ENCODE results near the gene E4F1. TPM values are rescaled to one million over a fixed set of nuclear protein-coding genes. Genes with fewer than 3 reads are reported as not detected.

E4F1 gene
- total RNA-seq, 6 experiments from 2014 or later, result 8.9 to 11.3 (median 10.4) TPM

DNA sequence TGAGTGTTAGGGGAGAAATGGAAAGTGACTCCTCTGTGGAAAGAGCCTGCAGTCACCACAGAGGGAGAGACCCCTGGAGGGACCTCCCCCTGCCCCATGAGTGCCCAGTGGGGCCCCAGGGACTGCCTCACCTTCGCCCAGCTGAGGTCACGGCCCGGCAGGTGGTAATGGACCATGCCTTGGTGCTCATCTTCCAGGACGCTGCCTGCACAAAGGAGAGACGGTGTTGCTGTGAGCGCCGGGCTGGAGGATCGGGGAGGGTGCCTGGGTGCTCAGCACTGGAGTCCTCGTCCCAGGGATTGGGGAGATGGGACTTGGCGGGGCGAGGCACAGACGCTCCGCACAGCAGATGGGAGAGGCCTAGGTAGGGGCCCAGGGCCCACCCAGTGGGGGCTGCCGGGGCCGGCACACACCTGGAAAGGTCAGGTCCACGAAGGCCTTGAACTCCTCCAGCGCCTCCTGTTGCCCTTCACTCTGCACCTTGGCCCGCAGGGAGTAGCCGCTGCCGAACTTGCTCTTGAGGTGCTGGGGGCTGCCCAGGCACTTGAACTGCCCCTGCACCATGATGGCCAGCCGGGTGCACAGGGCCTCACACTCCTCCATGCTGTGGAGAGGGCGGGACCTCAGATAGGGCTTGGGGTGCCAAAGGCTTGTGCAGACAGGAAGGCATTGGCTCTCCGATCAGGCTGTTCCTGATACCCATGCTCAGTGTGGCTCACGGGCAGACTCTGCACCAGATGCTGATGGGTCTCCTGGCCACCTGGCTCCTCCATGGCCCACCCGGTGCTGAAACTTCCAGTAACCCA, 54.3 kb downstream of the E4F1 start:
- Histone ChIP-seq H3K9me3 (no peaks in the 10 kb centered on the region), H3K4me1 (no peaks in the 10 kb centered on the region), H3K4me3 (no peak overlapping the region), H3K27ac (no peak overlapping the region), H3K36me3 (no peaks in the 10 kb centered on the region), H3K27me3 (no peaks in the 10 kb centered on the region)
- ATAC-seq (peak in 1 of 4 donors; percentile 8), DNase-seq (no peak)
- WGBS (ENCODE audit: insufficient coverage, low coverage, low lambda C conversion rate, missing lambda C conversion rate), result 90% methylated on average over 2 of the region's 25 CpGs
- no peak for TF ChIP-seq POLR2A (IDR thresholded peaks at IDR 0.05)
- TF ChIP-seq, protein P1, sequence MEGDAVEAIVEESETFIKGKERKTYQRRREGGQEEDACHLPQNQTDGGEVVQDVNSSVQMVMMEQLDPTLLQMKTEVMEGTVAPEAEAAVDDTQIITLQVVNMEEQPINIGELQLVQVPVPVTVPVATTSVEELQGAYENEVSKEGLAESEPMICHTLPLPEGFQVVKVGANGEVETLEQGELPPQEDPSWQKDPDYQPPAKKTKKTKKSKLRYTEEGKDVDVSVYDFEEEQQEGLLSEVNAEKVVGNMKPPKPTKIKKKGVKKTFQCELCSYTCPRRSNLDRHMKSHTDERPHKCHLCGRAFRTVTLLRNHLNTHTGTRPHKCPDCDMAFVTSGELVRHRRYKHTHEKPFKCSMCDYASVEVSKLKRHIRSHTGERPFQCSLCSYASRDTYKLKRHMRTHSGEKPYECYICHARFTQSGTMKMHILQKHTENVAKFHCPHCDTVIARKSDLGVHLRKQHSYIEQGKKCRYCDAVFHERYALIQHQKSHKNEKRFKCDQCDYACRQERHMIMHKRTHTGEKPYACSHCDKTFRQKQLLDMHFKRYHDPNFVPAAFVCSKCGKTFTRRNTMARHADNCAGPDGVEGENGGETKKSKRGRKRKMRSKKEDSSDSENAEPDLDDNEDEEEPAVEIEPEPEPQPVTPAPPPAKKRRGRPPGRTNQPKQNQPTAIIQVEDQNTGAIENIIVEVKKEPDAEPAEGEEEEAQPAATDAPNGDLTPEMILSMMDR (IDR thresholded peaks at IDR 0.05), result no peak
- intact Hi-C loops (cut with DNase I), result no loop called here

DNA sequence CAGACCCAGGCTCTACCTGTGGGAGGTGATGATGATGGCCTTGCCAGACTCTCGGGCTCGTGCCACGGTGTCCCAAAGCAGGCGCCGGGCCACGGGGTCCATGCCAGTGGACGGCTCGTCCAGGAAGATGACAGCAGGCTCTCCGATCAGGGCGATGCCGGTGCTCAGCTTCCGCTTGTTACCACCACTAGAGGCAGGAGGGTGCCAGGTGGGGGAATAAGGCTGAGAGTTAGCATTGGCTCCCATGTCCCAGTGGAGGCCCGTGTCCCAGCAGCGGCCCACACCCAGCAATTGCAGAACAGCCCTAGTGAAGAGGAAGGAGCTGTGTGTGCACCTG, 54.8 kb downstream of the E4F1 start:
- no peaks in the 10 kb centered on the region for H3K4me1 ChIP-seq
- intact Hi-C loops (cut with DNase I), result no loop called here
- no peak overlapping the region for H3K27ac ChIP-seq
- 60% methylated on average over 3 of the region's 14 CpGs for WGBS (ENCODE audit: insufficient coverage, low coverage, low lambda C conversion rate, missing lambda C conversion rate)
- TF ChIP-seq, protein P1 (IDR thresholded peaks at IDR 0.05), result no peak
- no peak for TF ChIP-seq POLR2A (IDR thresholded peaks at IDR 0.05)
- no peak for ATAC-seq
- no peaks in the 10 kb centered on the region for H3K27me3 ChIP-seq
- H3K9me3 ChIP-seq, result no peaks in the 10 kb centered on the region
- no peak for DNase-seq
- no peak overlapping the region for H3K4me3 ChIP-seq
- H3K36me3 ChIP-seq, result no peaks in the 10 kb centered on the region

DNA sequence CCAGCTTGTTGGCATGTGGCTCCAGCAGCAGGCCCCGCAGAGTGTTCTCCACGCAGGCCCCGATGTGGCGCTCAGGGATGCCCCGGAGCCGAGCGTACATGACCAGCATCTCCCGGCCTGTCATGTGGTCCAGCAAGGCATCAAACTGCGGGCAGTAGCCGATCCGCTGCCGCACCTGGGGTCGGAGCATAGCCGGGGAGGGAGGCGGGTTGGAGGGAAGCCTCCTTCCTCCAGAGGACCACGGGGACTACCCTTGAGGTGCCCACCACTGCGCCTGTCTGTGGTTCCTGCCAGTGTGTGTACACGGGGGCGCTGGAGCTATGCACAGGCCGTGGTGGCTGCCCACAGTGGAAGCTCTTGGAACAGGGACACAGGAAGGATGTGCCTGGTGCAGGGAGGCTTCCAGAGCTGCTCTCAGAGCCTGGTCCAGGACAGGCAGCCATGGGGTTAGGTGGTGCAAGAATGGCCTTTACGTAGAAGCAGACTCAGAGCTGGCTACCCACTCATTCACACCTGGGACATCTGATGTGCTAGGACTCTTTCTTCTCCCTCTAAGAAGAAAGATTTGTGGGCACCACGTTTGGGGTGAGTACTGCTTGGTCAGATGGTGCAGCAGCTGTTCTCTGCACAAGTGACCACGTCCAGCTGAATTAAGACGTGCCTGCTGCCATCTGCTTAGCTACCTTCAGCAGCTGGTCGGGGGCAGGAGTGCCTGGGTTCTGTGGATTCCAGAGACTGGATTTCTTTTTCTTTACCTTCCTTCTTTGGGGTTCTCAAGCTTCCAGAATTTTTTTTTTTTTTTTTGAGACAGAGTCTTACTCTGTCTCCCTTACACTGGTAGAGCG, 55.8 kb downstream of the E4F1 start:
- no peak overlapping the region for H3K4me3 ChIP-seq
- H3K4me1 ChIP-seq, result no peaks in the 10 kb centered on the region
- no peak for TF ChIP-seq POLR2A (IDR thresholded peaks at IDR 0.05)
- TF ChIP-seq, protein P1 (IDR thresholded peaks at IDR 0.05), result no peak
- no peak overlapping the region for H3K27ac ChIP-seq
- WGBS (ENCODE audit: insufficient coverage, low coverage, low lambda C conversion rate, missing lambda C conversion rate), result 77% methylated on average over 6 of the region's 26 CpGs
- H3K9me3 ChIP-seq, result no peaks in the 10 kb centered on the region
- DNase-seq, result no peak
- no peaks in the 10 kb centered on the region for H3K36me3 ChIP-seq
- intact Hi-C loops (cut with DNase I), result no loop called here
- no peak for ATAC-seq
- H3K27me3 ChIP-seq, result no peaks in the 10 kb centered on the region

DNA sequence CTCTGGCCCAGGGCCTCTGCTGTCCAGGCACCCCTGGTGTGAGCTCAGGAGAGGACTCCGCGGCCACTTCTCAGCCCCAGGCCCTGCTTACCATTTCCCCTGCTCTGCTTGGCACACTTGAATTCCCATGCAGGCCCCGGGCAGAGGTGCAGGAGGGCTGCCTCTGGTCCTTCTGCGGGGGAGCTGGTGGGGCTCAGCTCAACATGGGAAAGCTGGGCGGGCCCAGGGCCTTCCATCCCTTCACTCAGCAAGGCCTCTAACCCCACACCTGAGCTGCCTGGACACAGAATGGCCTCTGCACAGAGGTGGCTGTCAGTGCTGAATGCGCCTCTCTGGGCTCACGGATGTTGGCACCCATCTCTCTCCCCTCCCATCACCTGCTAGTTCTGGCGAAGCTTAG, 57.1 kb downstream of the E4F1 start:
- no peaks in the 10 kb centered on the region for H3K4me1 ChIP-seq
- H3K27me3 ChIP-seq, result no peaks in the 10 kb centered on the region
- H3K4me3 ChIP-seq, result no peak overlapping the region
- no peak overlapping the region for H3K27ac ChIP-seq
- intact Hi-C loops (cut with DNase I), result no loop called here
- WGBS (ENCODE audit: insufficient coverage, low coverage, low lambda C conversion rate, missing lambda C conversion rate), result 100% methylated on average over 2 of the region's 8 CpGs
- ATAC-seq, result no peak
- no peaks in the 10 kb centered on the region for H3K9me3 ChIP-seq
- no peak for DNase-seq
- no peaks in the 10 kb centered on the region for H3K36me3 ChIP-seq
- no peak for TF ChIP-seq POLR2A (IDR thresholded peaks at IDR 0.05)
- TF ChIP-seq, protein P1 (IDR thresholded peaks at IDR 0.05), result no peak
